Osteoblast (primary cell): ENCODE results near the gene HPSE2. TPM values are rescaled to one million over a fixed set of nuclear protein-coding genes. Genes with fewer than 3 reads are reported as not detected.

Experiments used
- DNase-seq: peaks from one replicate; pipeline ENCODE4 v3.0.0; 2011; ENCODE audit warnings: low spot score, mixed read lengths; ENCODE audit not compliant: insufficient read length; ENCODE audit errors: missing footprints
- H2AFZ ChIP-seq: 2 replicates; pipeline ENCODE4 v1.6.0; 2011; ENCODE audit warnings: mild to moderate bottlenecking, low read length
- H3K27ac ChIP-seq: 2 replicates; pipeline ENCODE4 v1.5.1; 2011; ENCODE audit warnings: mild to moderate bottlenecking, low read depth, low read length, moderate library complexity
- H3K27me3 ChIP-seq: 2 replicates; pipeline ENCODE4 v1.6.0; 2012; ENCODE audit warnings: mild to moderate bottlenecking, control low read depth, inconsistent platforms, low read length, moderate library complexity; ENCODE audit not compliant: insufficient read depth
- H3K36me3 ChIP-seq: 2 replicates; pipeline ENCODE4 v1.5.1; 2011; ENCODE audit warnings: mild to moderate bottlenecking, low read length, control low read depth, moderate library complexity; ENCODE audit not compliant: insufficient read depth
- H3K4me1 ChIP-seq: 2 replicates; pipeline ENCODE4 v1.5.1; 2011; ENCODE audit warnings: mild to moderate bottlenecking, low read length, control low read depth, moderate library complexity; ENCODE audit not compliant: insufficient read depth
- H3K4me2 ChIP-seq: 2 replicates; pipeline ENCODE4 v1.6.0; 2011; ENCODE audit warnings: mild to moderate bottlenecking, low read length; ENCODE audit not compliant: insufficient read depth
- H3K4me3 ChIP-seq: fragments of 200-600 bp; sonication (generic); 3 replicates; pipeline ENCODE4 v1.5.1; 2012; ENCODE audit warnings: mild to moderate bottlenecking, low read length, inconsistent platforms; ENCODE audit not compliant: insufficient read depth
- H3K79me2 ChIP-seq: 2 replicates; pipeline ENCODE4 v1.6.0; 2012; ENCODE audit warnings: mild to moderate bottlenecking, low read length, control low read depth, inconsistent platforms; ENCODE audit not compliant: insufficient read depth
- H3K9me3 ChIP-seq: 2 replicates; pipeline ENCODE4 v1.5.1; 2011; ENCODE audit warnings: low read depth, low read length, control low read depth
- H4K20me1 ChIP-seq: 2 replicates; pipeline ENCODE4 v1.6.0; 2012; ENCODE audit warnings: mild to moderate bottlenecking, low read length, control low read depth; ENCODE audit not compliant: insufficient read depth
- total RNA-seq: library from RNA; depleted of rRNA; stranded (reverse); fragments of >200 nt; gene quantifications from 2 replicates; pipeline ENCODE4 v1.2.3, GENCODE V29; 2012
- TF ChIP-seq, protein P1 (sequence below): IDR thresholded peaks from 2 replicates; pipeline ENCODE4 v1.5.1; 2011; ENCODE audit warnings: mild to moderate bottlenecking, low read depth, low read length, moderate library complexity; ENCODE audit errors: extremely low read depth

The HPSE2 gene
- total RNA-seq, 1 donor: not detected

DNA sequence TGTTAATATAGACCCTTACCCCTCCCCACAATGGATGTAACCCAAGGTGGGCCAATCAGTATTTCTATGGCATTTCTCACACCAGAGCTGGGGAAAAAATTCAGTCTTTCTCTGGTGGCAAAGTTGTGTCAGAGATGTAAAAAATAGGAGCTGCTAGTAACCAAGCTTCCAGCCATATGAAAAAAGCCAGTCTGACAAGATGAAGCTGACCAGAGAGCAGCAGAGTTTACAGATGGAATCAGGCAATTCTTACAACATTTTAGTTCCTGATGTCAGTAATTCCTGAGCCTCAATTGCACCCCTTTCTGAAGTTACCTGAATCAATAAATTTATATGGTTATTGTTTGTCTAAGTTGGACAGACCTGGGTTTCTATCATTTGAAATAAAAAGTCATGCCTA lies 286.3 kb downstream of the HPSE2 start:
- Histone ChIP-seq H3K4me2 (no peak overlapping the region), H3K27me3 (no peaks in the 10 kb centered on the region), H3K9me3 (no peaks in the 10 kb centered on the region), H3K79me2 (no peaks in the 10 kb centered on the region), H3K36me3 (no peaks in the 10 kb centered on the region), H4K20me1 (no peaks in the 10 kb centered on the region), H3K4me3 (no peak overlapping the region), H2AFZ (no peak overlapping the region), H3K4me1 (no peaks in the 10 kb centered on the region), H3K27ac (no peak overlapping the region)
- TF ChIP-seq, protein P1, sequence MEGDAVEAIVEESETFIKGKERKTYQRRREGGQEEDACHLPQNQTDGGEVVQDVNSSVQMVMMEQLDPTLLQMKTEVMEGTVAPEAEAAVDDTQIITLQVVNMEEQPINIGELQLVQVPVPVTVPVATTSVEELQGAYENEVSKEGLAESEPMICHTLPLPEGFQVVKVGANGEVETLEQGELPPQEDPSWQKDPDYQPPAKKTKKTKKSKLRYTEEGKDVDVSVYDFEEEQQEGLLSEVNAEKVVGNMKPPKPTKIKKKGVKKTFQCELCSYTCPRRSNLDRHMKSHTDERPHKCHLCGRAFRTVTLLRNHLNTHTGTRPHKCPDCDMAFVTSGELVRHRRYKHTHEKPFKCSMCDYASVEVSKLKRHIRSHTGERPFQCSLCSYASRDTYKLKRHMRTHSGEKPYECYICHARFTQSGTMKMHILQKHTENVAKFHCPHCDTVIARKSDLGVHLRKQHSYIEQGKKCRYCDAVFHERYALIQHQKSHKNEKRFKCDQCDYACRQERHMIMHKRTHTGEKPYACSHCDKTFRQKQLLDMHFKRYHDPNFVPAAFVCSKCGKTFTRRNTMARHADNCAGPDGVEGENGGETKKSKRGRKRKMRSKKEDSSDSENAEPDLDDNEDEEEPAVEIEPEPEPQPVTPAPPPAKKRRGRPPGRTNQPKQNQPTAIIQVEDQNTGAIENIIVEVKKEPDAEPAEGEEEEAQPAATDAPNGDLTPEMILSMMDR: no peak
- no peak for DNase-seq

GRCh38 chr10:98943681-98944080 lies 292.0 kb downstream of the HPSE2 start:
- Histone ChIP-seq H2AFZ (no peak overlapping the region), H4K20me1 (no peaks in the 10 kb centered on the region), H3K27me3 (no peaks in the 10 kb centered on the region), H3K79me2 (no peaks in the 10 kb centered on the region), H3K4me3 (no peak overlapping the region), H3K36me3 (no peaks in the 10 kb centered on the region), H3K4me2 (no peak overlapping the region), H3K27ac (no peak overlapping the region), H3K4me1 (no peaks in the 10 kb centered on the region), H3K9me3 (no peaks in the 10 kb centered on the region)
- TF ChIP-seq, protein P1: no peak
- no peak for DNase-seq

GRCh38 chr10:98929709-98930108 lies 305.9 kb downstream of the HPSE2 start:
- H3K4me3 ChIP-seq: no peak overlapping the region
- no peaks in the 10 kb centered on the region for H4K20me1 ChIP-seq
- no peaks in the 10 kb centered on the region for H3K9me3 ChIP-seq
- H3K79me2 ChIP-seq: no peaks in the 10 kb centered on the region
- no peaks in the 10 kb centered on the region for H3K27me3 ChIP-seq
- DNase-seq: peak; percentile 3
- H3K4me2 ChIP-seq: no peak overlapping the region
- TF ChIP-seq, protein P1: no peak
- no peak overlapping the region for H2AFZ ChIP-seq
- no peaks in the 10 kb centered on the region for H3K36me3 ChIP-seq
- no peaks in the 10 kb centered on the region for H3K4me1 ChIP-seq
- no peak overlapping the region for H3K27ac ChIP-seq

DNA sequence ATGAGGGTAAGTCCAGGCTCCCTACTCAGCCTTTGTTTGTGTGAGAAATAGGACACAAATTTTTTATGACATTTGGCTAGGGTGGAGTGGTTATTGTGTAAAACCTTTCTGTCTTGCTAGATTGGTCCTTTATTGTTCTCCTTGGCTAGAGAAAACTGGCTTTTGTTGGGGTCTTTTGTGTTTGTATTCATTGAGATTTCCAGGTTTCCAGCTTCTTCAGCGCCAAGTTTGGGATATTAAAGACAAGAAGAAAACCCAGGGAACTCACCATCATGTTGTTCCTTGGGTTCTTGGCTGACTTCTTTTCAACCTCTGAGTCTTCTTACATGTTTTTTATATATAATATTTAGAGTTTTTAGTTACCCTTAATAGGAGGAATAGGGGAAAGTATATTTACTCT lies 310.0 kb downstream of the HPSE2 start:
- H3K27me3 ChIP-seq: no peaks in the 10 kb centered on the region
- peaks cover 3% of the 10 kb centered on the region for H3K9me3 ChIP-seq
- TF ChIP-seq, protein P1: no peak
- no peak overlapping the region for H2AFZ ChIP-seq
- DNase-seq: no peak
- H3K4me3 ChIP-seq: no peak overlapping the region
- H3K36me3 ChIP-seq: no peaks in the 10 kb centered on the region
- H3K4me1 ChIP-seq: no peaks in the 10 kb centered on the region
- H4K20me1 ChIP-seq: no peaks in the 10 kb centered on the region
- no peak overlapping the region for H3K4me2 ChIP-seq
- no peak overlapping the region for H3K27ac ChIP-seq
- no peaks in the 10 kb centered on the region for H3K79me2 ChIP-seq
